HepG2 (cell line): Measurements from ENCODE around the gene NPY1R.

ENCODE experiments used
- SMAD3 ChIP-seq: sonication (generic); formaldehyde crosslinking; IDR thresholded peaks from 2 replicates; pipeline ENCODE4 v1.4.0; 2020; ENCODE audit warnings: missing genetic modification reagents
- ZBTB10 ChIP-seq: sonication (generic); formaldehyde crosslinking; IDR thresholded peaks from 2 replicates; pipeline ENCODE4 v1.4.0; 2020; ENCODE audit warnings: missing genetic modification reagents, borderline replicate concordance
- ZNF891 ChIP-seq: sonication (generic); formaldehyde crosslinking; IDR thresholded peaks from 2 replicates; pipeline ENCODE4 v1.5.0; 2020; ENCODE audit warnings: mild to moderate bottlenecking, missing genetic modification reagents

GRCh38 chr4:163295138-163295537, 37.3 kb downstream of the NPY1R start:
- TF ChIP-seq SMAD3 (CRISPR knock-in tag) = no peak
- no peak for TF ChIP-seq ZNF891 (CRISPR knock-in tag)
- no peak for TF ChIP-seq ZBTB10 (CRISPR knock-in tag)
